Osteocyte (in vitro differentiated cells): Measurements from ENCODE around the gene BMP7. TPM values are rescaled to one million over a fixed set of nuclear protein-coding genes. Genes with fewer than 3 reads are reported as not detected.

ENCODE experiments used
- DNase-seq: peaks from one replicate; pipeline ENCODE4 v3.0.0; 2021; ENCODE audit warnings: mixed read lengths; ENCODE audit not compliant: unreplicated experiment; ENCODE audit errors: extremely low spot score
- H3K27ac Mint-ChIP-seq: one replicate; pipeline ENCODE4 v1.8.0; 2021; ENCODE audit warnings: mild to moderate bottlenecking, mixed read lengths; ENCODE audit not compliant: unreplicated experiment
- H3K27me3 Mint-ChIP-seq: one replicate; pipeline ENCODE4 v1.8.0; 2021; ENCODE audit warnings: mixed read lengths; ENCODE audit not compliant: unreplicated experiment
- H3K36me3 Mint-ChIP-seq: one replicate; pipeline ENCODE4 v1.8.0; 2021; ENCODE audit warnings: mixed read lengths; ENCODE audit not compliant: unreplicated experiment
- H3K4me1 Mint-ChIP-seq: one replicate; pipeline ENCODE4 v1.8.0; 2021; ENCODE audit warnings: mixed read lengths; ENCODE audit not compliant: unreplicated experiment
- H3K4me3 Mint-ChIP-seq: one replicate; pipeline ENCODE4 v1.8.0; 2021; ENCODE audit warnings: mild to moderate bottlenecking, moderate library complexity, mixed read lengths; ENCODE audit not compliant: unreplicated experiment
- H3K9me3 Mint-ChIP-seq: one replicate; pipeline ENCODE4 v1.8.0; 2021; ENCODE audit warnings: mixed read lengths; ENCODE audit not compliant: unreplicated experiment
- total RNA-seq: library from RNA; stranded (reverse); gene quantifications from 2 replicates; pipeline ENCODE4 v1.2.1, GENCODE V29; 2021
- TF ChIP-seq, protein P1 (sequence below): fragments of 200-600 bp; sonication (generic); IDR thresholded peaks from 2 replicates; pipeline ENCODE4 v1.5.0; 2021; ENCODE audit warnings: antibody characterized with exemption, mild to moderate bottlenecking, moderate library complexity

BMP7 gene
- total RNA-seq, 1 donor from 2014 or later: not detected

DNA sequence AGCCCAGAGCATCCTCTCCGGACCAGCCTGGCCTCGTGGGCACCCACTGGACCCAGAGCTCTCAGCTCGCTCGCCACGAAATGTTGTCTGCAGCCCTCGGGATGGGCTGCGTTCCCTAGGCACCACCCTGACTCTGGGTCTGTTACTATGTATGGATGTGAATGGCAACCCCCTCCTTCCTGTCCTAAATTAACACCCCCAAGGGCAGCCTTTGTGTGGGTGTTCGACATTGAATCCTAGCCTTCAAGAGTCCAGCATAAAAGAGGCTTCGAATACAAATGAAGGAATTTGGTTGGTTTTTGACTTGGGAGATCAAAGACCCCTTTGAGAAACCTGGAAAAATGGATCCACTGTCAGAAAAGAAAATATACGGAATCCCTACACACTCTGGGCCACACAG lies 86.1 kb downstream of the BMP7 start:
- no peaks in the 10 kb centered on the region for H3K9me3 Mint-ChIP-seq
- TF ChIP-seq, protein P1, sequence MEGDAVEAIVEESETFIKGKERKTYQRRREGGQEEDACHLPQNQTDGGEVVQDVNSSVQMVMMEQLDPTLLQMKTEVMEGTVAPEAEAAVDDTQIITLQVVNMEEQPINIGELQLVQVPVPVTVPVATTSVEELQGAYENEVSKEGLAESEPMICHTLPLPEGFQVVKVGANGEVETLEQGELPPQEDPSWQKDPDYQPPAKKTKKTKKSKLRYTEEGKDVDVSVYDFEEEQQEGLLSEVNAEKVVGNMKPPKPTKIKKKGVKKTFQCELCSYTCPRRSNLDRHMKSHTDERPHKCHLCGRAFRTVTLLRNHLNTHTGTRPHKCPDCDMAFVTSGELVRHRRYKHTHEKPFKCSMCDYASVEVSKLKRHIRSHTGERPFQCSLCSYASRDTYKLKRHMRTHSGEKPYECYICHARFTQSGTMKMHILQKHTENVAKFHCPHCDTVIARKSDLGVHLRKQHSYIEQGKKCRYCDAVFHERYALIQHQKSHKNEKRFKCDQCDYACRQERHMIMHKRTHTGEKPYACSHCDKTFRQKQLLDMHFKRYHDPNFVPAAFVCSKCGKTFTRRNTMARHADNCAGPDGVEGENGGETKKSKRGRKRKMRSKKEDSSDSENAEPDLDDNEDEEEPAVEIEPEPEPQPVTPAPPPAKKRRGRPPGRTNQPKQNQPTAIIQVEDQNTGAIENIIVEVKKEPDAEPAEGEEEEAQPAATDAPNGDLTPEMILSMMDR: no peak
- no peaks in the 10 kb centered on the region for H3K36me3 Mint-ChIP-seq
- H3K27me3 Mint-ChIP-seq: peaks cover 4% of the 10 kb centered on the region
- H3K27ac Mint-ChIP-seq: no peak overlapping the region
- no peak overlapping the region for H3K4me3 Mint-ChIP-seq
- no peaks in the 10 kb centered on the region for H3K4me1 Mint-ChIP-seq
- DNase-seq: no peak

DNA sequence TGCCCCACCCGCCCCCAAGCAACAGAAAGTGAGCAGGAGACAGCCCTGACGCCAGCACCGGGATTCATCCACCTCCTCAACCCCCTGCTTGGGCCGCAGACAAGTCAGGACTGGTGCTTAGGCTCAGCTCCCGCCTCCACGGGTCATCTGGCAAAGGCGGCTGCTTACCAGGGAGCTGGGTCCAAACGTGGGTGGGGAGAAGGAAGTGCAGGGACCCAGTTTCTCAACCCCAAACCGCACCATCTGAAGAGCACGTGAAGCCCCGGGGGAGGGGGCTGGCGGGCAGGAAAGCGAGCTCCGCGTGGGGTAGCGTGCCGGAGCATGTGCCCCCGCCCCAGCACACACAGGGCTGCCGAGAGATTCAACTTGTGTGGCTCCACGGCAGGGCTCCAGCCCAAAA lies 87.2 kb downstream of the BMP7 start:
- Mint-ChIP-seq H3K4me1 (no peaks in the 10 kb centered on the region), H3K9me3 (no peaks in the 10 kb centered on the region), H3K27me3 (peaks cover 4% of the 10 kb centered on the region), H3K27ac (no peak overlapping the region), H3K4me3 (no peak overlapping the region), H3K36me3 (no peaks in the 10 kb centered on the region)
- no peak for DNase-seq
- TF ChIP-seq, protein P1: no peak

DNA sequence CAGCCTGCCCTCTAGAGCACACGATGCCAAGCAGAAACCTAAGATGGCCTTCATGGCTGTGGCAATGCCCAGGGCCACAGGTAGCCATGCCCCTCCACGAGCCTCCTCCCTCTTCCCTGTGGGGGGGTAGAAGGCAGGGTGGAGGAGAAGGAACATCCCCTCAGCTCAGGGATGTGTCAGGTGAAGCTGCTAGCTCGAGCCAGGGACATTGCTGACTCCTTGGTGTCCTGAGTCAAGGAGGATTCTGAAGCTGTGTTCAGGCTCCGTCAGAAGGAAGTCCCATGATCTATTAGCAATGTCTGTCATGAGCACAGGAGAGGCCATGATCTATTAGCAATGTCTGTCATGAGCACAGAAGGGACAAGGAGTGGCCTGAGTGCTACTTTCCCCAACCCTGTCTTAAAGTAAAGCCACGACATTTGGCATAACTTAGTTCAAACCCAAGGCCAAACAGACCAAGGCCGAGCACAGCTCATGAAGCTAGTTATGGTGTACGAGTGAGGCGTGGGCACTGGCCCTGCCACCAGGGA lies 87.8 kb downstream of the BMP7 start:
- TF ChIP-seq, protein P1: no peak
- H3K27me3 Mint-ChIP-seq: peaks cover 4% of the 10 kb centered on the region
- H3K4me1 Mint-ChIP-seq: no peaks in the 10 kb centered on the region
- H3K9me3 Mint-ChIP-seq: no peaks in the 10 kb centered on the region
- no peak overlapping the region for H3K27ac Mint-ChIP-seq
- H3K36me3 Mint-ChIP-seq: no peaks in the 10 kb centered on the region
- no peak for DNase-seq
- no peak overlapping the region for H3K4me3 Mint-ChIP-seq

DNA sequence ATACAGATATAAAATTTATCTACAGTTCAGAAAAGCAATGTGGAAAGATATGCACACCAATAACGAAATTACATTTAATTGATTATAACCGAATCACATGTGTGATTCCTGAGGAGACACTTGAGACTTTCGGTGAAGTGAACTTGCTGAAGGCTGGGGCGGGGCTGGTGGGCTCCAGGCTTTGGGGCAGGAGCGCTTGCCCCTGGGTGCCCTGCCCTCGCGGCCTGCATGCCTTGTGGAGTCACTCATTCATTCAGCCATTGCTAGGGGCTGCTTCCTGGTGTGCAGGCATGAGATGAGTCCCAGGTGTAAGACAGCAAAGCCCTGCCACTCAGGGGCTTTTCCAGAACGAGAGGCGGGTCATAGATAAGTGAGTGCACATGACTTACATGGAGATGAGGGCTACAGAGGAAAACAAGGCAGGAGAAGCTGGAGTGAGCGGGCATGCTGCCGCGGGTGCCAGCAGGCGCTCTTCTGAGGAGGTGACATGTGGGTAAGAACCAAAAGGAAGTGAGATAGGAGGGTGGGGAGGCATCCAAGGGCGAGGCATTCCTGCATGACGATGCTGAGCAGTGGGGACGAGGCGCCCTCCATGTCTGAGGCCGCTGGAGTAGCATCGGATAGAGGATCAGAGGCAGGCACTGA lies 88.7 kb downstream of the BMP7 start:
- Mint-ChIP-seq H3K9me3 (no peaks in the 10 kb centered on the region), H3K4me1 (no peaks in the 10 kb centered on the region), H3K27ac (no peak overlapping the region), H3K4me3 (no peak overlapping the region), H3K27me3 (no peaks in the 10 kb centered on the region), H3K36me3 (no peaks in the 10 kb centered on the region)
- no peak for DNase-seq
- TF ChIP-seq, protein P1: no peak

DNA sequence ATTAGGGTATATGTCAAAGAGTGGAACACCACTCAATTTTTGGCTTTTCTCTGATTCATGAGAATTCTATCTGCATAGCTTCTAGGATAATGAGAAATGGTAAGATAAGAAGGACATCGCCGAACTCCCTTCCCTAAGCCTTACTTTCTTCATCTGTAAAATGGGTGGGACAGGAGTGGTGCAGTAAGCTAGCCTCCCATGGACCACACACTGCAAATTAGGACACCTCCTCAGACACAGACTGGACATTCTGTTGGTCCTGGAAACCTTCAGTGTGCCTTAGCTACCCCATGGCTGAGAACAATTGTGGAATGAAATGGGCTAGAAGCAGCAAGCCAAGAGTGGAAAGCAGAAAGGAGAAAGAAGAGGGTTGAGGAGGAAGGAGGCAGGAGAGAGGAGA lies 89.6 kb downstream of the BMP7 start:
- Mint-ChIP-seq H3K9me3 (no peaks in the 10 kb centered on the region), H3K36me3 (no peaks in the 10 kb centered on the region), H3K27ac (no peak overlapping the region), H3K4me1 (no peaks in the 10 kb centered on the region), H3K4me3 (no peak overlapping the region), H3K27me3 (no peaks in the 10 kb centered on the region)
- TF ChIP-seq, protein P1: no peak
- no peak for DNase-seq
